WTC11 (cell line): ENCODE data around the gene RAD51D. TPM values are rescaled to one million over a fixed set of nuclear protein-coding genes. Genes with fewer than 3 reads are reported as not detected.

Experiments used
- ATAC-seq: fragments of 200-7000 bp; cut with Tn5 transposase; 2 replicates; pipeline ENCODE4 v1.10.0; 2021; ENCODE audit warnings: mild to moderate bottlenecking, moderate library complexity
- CTCF ChIA-PET: fragments of 300-600 bp; sonication (Branson Sonifier 250); formaldehyde crosslinking; loops from one replicate; lab custom pipeline; 2021; ENCODE audit warnings: antibody characterized with exemption; lab: Charles Lee
- POLR2A ChIA-PET: fragments of 350-600 bp; sonication (Branson Sonifier 250); formaldehyde crosslinking; loops from one replicate; lab custom pipeline; 2021; ENCODE audit warnings: antibody characterized with exemption; lab: Charles Lee
- DNase-seq: peaks from one replicate; pipeline ENCODE4 v3.0.0; 2021; ENCODE audit warnings: low spot score
- H3K27ac Mint-ChIP-seq: 2 replicates; pipeline ENCODE4 v1.8.0; 2021; ENCODE audit warnings: mixed read lengths
- H3K27me3 Mint-ChIP-seq: 2 replicates; pipeline ENCODE4 v1.8.0; 2021; ENCODE audit warnings: low read depth, mild to moderate bottlenecking, moderate library complexity, mixed read lengths
- H3K36me3 Mint-ChIP-seq: 2 replicates; pipeline ENCODE4 v1.8.0; 2021; ENCODE audit warnings: mixed read lengths
- H3K4me1 Mint-ChIP-seq: 2 replicates; pipeline ENCODE4 v1.8.0; 2022; ENCODE audit warnings: mixed read lengths
- H3K4me3 Mint-ChIP-seq: 2 replicates; pipeline ENCODE4 v1.8.0; 2021; ENCODE audit warnings: mild to moderate bottlenecking, moderate library complexity, mixed read lengths
- H3K9me3 Mint-ChIP-seq: 2 replicates; pipeline ENCODE4 v1.8.0; 2021; ENCODE audit warnings: mixed read lengths
- AR ChIP-seq: fragments of 250-450 bp; sonication (Bioruptor Pico); IDR thresholded peaks from 2 replicates; pipeline ENCODE4 v1.9.0; 2021; ENCODE audit warnings: mild to moderate bottlenecking
- CREB1 ChIP-seq: sonication (generic); formaldehyde crosslinking; IDR thresholded peaks from 2 replicates; pipeline ENCODE4 v1.8.0; 2023; ENCODE audit warnings: mild to moderate bottlenecking, missing genetic modification reagents
- EMX1 ChIP-seq: fragments of 250-450 bp; sonication (Bioruptor Pico); IDR thresholded peaks from 2 replicates; pipeline ENCODE4 v1.8.0; 2021; ENCODE audit warnings: mild to moderate bottlenecking
- ERG ChIP-seq: fragments of 250-450 bp; sonication (Bioruptor Pico); IDR thresholded peaks from 2 replicates; pipeline ENCODE4 v1.8.0; 2021; ENCODE audit warnings: mild to moderate bottlenecking
- ETV6 ChIP-seq: sonication (generic); formaldehyde crosslinking; IDR thresholded peaks from 2 replicates; pipeline ENCODE4 v1.8.1; 2022; ENCODE audit warnings: mild to moderate bottlenecking, missing genetic modification reagents
- FOXJ3 ChIP-seq: sonication (generic); formaldehyde crosslinking; IDR thresholded peaks from 2 replicates; pipeline ENCODE4 v1.9.0; 2021; ENCODE audit warnings: missing genetic modification reagents, mild to moderate bottlenecking, borderline replicate concordance
- GRHL2 ChIP-seq: fragments of 250-450 bp; sonication (Bioruptor Pico); IDR thresholded peaks from 2 replicates; pipeline ENCODE4 v1.8.0; 2022; ENCODE audit warnings: mild to moderate bottlenecking, moderate library complexity; ENCODE audit not compliant: insufficient replicate concordance, severe bottlenecking
- IRF1 ChIP-seq: sonication (generic); formaldehyde crosslinking; IDR thresholded peaks from 2 replicates; pipeline ENCODE4 v1.8.0; 2023; ENCODE audit warnings: missing genetic modification reagents
- KAT7 ChIP-seq: sonication (generic); formaldehyde crosslinking; IDR thresholded peaks from 2 replicates; pipeline ENCODE4 v1.8.1; 2023; ENCODE audit warnings: missing genetic modification reagents, mild to moderate bottlenecking, borderline replicate concordance
- NFATC4 ChIP-seq: fragments of 250-450 bp; sonication (Bioruptor Pico); IDR thresholded peaks from 2 replicates; pipeline ENCODE4 v1.9.0; 2021; ENCODE audit warnings: mild to moderate bottlenecking
- NR3C1 ChIP-seq: sonication (generic); formaldehyde crosslinking; conservative IDR thresholded peaks from 2 replicates; pipeline ENCODE4 v1.8.1; 2023; ENCODE audit warnings: low read depth, mild to moderate bottlenecking, missing genetic modification reagents
- PRRX2 ChIP-seq: fragments of 250-450 bp; sonication (Bioruptor Pico); IDR thresholded peaks from 2 replicates; pipeline ENCODE4 v1.8.0; 2021; ENCODE audit warnings: mild to moderate bottlenecking
- SOX15 ChIP-seq: fragments of 250-450 bp; sonication (Bioruptor Pico); IDR thresholded peaks from 2 replicates; pipeline ENCODE4 v1.9.0; 2021; ENCODE audit warnings: mild to moderate bottlenecking
- TEAD1 ChIP-seq: sonication (generic); formaldehyde crosslinking; IDR thresholded peaks from 2 replicates; pipeline ENCODE4 v1.8.0; 2022; ENCODE audit warnings: mild to moderate bottlenecking, missing genetic modification reagents
- TP53 ChIP-seq: sonication (generic); formaldehyde crosslinking; IDR thresholded peaks from 2 replicates; pipeline ENCODE4 v1.8.1; 2023; ENCODE audit warnings: mild to moderate bottlenecking, missing genetic modification reagents
- ZNF232 ChIP-seq: sonication (generic); formaldehyde crosslinking; IDR thresholded peaks from 2 replicates; pipeline ENCODE4 v1.8.0; 2022; ENCODE audit warnings: mild to moderate bottlenecking, missing genetic modification reagents
- ZNF425 ChIP-seq: fragments of 250-450 bp; sonication (Bioruptor Pico); conservative IDR thresholded peaks from 2 replicates; pipeline ENCODE4 v1.9.0; 2021; ENCODE audit warnings: mild to moderate bottlenecking
- ZNF512 ChIP-seq: sonication (generic); formaldehyde crosslinking; IDR thresholded peaks from 2 replicates; pipeline ENCODE4 v1.8.1; 2022; ENCODE audit warnings: missing genetic modification reagents, borderline replicate concordance
- total RNA-seq: library from RNA; stranded (reverse); gene quantifications from 3 replicates; pipeline ENCODE4 v1.2.3, GENCODE V29; 2021
- TF ChIP-seq, protein P1 (sequence below): sonication (generic); formaldehyde crosslinking; IDR thresholded peaks from 2 replicates; pipeline ENCODE4 v1.8.1; 2023; ENCODE audit warnings: mild to moderate bottlenecking, missing genetic modification reagents, moderate library complexity
- TF ChIP-seq, protein P2 (sequence below): sonication (generic); formaldehyde crosslinking; IDR thresholded peaks from 2 replicates; pipeline ENCODE4 v1.8.1; 2023; ENCODE audit warnings: mild to moderate bottlenecking, missing genetic modification reagents, moderate library complexity
- TF ChIP-seq, protein P3 (sequence below): sonication (generic); formaldehyde crosslinking; IDR thresholded peaks from 2 replicates; pipeline ENCODE4 v1.8.0; 2022; ENCODE audit warnings: mild to moderate bottlenecking, missing genetic modification reagents
- TF ChIP-seq, protein P4 (sequence below): sonication (generic); formaldehyde crosslinking; IDR thresholded peaks from 2 replicates; pipeline ENCODE4 v1.8.0; 2022; ENCODE audit warnings: mild to moderate bottlenecking, missing genetic modification reagents

Gene RAD51D
- total RNA-seq, 1 experiment from 2014 or later: 15.0 TPM

DNA sequence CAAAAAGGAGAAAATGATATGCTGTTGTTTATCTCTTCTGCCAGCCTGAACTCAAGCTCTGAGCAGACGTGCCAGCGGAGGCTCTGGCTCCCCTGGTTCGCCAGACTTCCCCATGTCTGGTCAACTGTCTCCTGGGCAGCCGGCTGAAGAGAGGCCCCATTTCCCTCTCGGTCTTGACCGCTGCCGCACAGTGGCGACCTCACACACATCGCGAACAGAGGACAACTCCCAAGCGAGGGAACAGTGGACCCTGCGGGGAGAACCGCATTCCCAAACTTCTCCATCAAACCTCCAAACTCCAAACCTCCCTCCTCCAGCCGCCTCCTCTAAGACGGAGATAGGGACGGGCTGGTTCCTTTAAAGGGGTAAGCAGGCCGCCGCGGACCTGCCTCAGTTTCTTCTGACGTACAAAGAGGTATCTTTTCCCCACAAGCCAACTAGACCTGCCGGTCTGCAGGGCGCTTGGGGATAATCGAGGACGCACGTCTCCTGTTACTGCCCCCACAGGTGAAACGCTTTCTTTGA, 31.2 kb downstream of the RAD51D start (continued):
- TF ChIP-seq ETV6 (CRISPR knock-in tag) (no peak), KAT7 (CRISPR knock-in tag) (no peak), CREB1 (no peak), NR3C1 (CRISPR knock-in tag) (no peak), GRHL2 (no peak), NFATC4 (CRISPR knock-in tag) (no peak)
- TF ChIP-seq, protein P1, sequence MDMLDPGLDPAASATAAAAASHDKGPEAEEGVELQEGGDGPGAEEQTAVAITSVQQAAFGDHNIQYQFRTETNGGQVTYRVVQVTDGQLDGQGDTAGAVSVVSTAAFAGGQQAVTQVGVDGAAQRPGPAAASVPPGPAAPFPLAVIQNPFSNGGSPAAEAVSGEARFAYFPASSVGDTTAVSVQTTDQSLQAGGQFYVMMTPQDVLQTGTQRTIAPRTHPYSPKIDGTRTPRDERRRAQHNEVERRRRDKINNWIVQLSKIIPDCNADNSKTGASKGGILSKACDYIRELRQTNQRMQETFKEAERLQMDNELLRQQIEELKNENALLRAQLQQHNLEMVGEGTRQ: no peak
- TF ChIP-seq, protein P2, sequence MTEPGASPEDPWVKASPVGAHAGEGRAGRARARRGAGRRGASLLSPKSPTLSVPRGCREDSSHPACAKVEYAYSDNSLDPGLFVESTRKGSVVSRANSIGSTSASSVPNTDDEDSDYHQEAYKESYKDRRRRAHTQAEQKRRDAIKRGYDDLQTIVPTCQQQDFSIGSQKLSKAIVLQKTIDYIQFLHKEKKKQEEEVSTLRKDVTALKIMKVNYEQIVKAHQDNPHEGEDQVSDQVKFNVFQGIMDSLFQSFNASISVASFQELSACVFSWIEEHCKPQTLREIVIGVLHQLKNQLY (CRISPR knock-in tag): no peak

GRCh38 chr17:35087731-35088355, 31.8 kb downstream of the RAD51D start:
- Mint-ChIP-seq H3K4me3 (peak overlapping the region; percentile 87), H3K4me1 (peaks cover 54% of the 10 kb centered on the region), H3K27me3 (peaks cover 4% of the 10 kb centered on the region), H3K36me3 (no peaks in the 10 kb centered on the region), H3K9me3 (no peaks in the 10 kb centered on the region), H3K27ac (no peak overlapping the region)
- no peak for ATAC-seq
- CTCF ChIA-PET: no interaction called here
- DNase-seq: no peak
- POLR2A ChIA-PET: no interaction called here
- TF ChIP-seq ETV6 (CRISPR knock-in tag) (no peak), ZNF425 (CRISPR knock-in tag) (no peak), FOXJ3 (CRISPR knock-in tag) (no peak), ERG (CRISPR knock-in tag) (no peak), SOX15 (CRISPR knock-in tag) (no peak), PRRX2 (CRISPR knock-in tag) (no peak), AR (CRISPR knock-in tag) (no peak), ZNF232 (CRISPR knock-in tag) (no peak), TP53 (CRISPR knock-in tag) (no peak), TEAD1 (CRISPR knock-in tag) (no peak), IRF1 (CRISPR knock-in tag) (no peak), ZNF512 (CRISPR knock-in tag) (no peak), EMX1 (CRISPR knock-in tag) (no peak)
- TF ChIP-seq, protein P3, sequence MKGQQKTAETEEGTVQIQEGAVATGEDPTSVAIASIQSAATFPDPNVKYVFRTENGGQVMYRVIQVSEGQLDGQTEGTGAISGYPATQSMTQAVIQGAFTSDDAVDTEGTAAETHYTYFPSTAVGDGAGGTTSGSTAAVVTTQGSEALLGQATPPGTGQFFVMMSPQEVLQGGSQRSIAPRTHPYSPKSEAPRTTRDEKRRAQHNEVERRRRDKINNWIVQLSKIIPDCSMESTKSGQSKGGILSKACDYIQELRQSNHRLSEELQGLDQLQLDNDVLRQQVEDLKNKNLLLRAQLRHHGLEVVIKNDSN (CRISPR knock-in tag): no peak
- TF ChIP-seq, protein P4, sequence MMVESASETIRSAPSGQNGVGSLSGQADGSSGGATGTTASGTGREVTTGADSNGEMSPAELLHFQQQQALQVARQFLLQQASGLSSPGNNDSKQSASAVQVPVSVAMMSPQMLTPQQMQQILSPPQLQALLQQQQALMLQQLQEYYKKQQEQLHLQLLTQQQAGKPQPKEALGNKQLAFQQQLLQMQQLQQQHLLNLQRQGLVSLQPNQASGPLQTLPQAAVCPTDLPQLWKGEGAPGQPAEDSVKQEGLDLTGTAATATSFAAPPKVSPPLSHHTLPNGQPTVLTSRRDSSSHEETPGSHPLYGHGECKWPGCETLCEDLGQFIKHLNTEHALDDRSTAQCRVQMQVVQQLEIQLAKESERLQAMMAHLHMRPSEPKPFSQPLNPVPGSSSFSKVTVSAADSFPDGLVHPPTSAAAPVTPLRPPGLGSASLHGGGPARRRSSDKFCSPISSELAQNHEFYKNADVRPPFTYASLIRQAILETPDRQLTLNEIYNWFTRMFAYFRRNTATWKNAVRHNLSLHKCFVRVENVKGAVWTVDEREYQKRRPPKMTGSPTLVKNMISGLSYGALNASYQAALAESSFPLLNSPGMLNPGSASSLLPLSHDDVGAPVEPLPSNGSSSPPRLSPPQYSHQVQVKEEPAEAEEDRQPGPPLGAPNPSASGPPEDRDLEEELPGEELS (CRISPR knock-in tag): no peak
